ENCODE results near the gene PCBP3.

- TF ChIP-seq CTCF (conservative IDR thresholded peaks at IDR 0.05), result no peak
- no peak for TF ChIP-seq ZFX (IDR thresholded peaks at IDR 0.05)
Observed at GRCh38 chr21:45854690-45855247, 211.2 kb downstream of the PCBP3 start.

Data from C4-2B (cell line).